Middle frontal gyrus (tissue), 1 donor: ENCODE results near the gene SHH.

ENCODE experiments used
- DNase-seq: peaks from one replicate; pipeline ENCODE4 v3.0.0-alpha.2; 2015; ENCODE audit warnings: low spot score; ENCODE audit errors: extremely low spot score

Gene SHH

GRCh38 chr7:155792999-155793560, 19.2 kb downstream of the SHH start:
- DNase-seq: no peak

GRCh38 chr7:155792315-155792960, 19.8 kb downstream of the SHH start:
- no peak for DNase-seq

GRCh38 chr7:155791836-155792235, 20.4 kb downstream of the SHH start:
- DNase-seq: no peak

GRCh38 chr7:155791214-155791737, 21.0 kb downstream of the SHH start:
- DNase-seq: no peak

- no peak for DNase-seq
These were observed 21.6 kb downstream of the SHH start for GRCh38 chr7:155790666-155791065.

- DNase-seq: no peak
These were observed 23.1 kb downstream of the SHH start for GRCh38 chr7:155789001-155789725.

GRCh38 chr7:155788616-155789000, 23.7 kb downstream of the SHH start:
- DNase-seq: no peak

- no peak for DNase-seq
These were observed 25.0 kb downstream of the SHH start for GRCh38 chr7:155787171-155787851.

GRCh38 chr7:155786491-155786890, 25.8 kb downstream of the SHH start:
- no peak for DNase-seq

- DNase-seq: no peak
These were observed 26.7 kb downstream of the SHH start for GRCh38 chr7:155785536-155785935.

- DNase-seq: no peak
These were observed 29.8 kb downstream of the SHH start for GRCh38 chr7:155782466-155782865.

GRCh38 chr7:155781433-155781832, 30.8 kb downstream of the SHH start:
- no peak for DNase-seq

GRCh38 chr7:155780884-155781283, 31.4 kb downstream of the SHH start:
- DNase-seq: no peak

GRCh38 chr7:155778349-155778748, 33.9 kb downstream of the SHH start:
- DNase-seq: no peak

GRCh38 chr7:155776606-155777005, 35.7 kb downstream of the SHH start:
- no peak for DNase-seq

GRCh38 chr7:155775691-155776090, 36.6 kb downstream of the SHH start:
- DNase-seq: no peak

- no peak for DNase-seq
These were observed 37.3 kb downstream of the SHH start for GRCh38 chr7:155774947-155775346.

- no peak for DNase-seq
These were observed 38.7 kb downstream of the SHH start for GRCh38 chr7:155773531-155773930.

GRCh38 chr7:155770241-155770640, 42.0 kb downstream of the SHH start:
- no peak for DNase-seq

- peak; percentile 65 for DNase-seq
These were observed 42.6 kb downstream of the SHH start for GRCh38 chr7:155769701-155770100.

GRCh38 chr7:155766966-155767916, 45.0 kb downstream of the SHH start:
- DNase-seq: no peak
